ENCODE results near the gene MYO6. TPM values are rescaled to one million over a fixed set of nuclear protein-coding genes. Genes with fewer than 3 reads are reported as not detected.

The MYO6 gene
- total RNA-seq, 1 donor from 2014 or later, result 0.44 TPM

DNA sequence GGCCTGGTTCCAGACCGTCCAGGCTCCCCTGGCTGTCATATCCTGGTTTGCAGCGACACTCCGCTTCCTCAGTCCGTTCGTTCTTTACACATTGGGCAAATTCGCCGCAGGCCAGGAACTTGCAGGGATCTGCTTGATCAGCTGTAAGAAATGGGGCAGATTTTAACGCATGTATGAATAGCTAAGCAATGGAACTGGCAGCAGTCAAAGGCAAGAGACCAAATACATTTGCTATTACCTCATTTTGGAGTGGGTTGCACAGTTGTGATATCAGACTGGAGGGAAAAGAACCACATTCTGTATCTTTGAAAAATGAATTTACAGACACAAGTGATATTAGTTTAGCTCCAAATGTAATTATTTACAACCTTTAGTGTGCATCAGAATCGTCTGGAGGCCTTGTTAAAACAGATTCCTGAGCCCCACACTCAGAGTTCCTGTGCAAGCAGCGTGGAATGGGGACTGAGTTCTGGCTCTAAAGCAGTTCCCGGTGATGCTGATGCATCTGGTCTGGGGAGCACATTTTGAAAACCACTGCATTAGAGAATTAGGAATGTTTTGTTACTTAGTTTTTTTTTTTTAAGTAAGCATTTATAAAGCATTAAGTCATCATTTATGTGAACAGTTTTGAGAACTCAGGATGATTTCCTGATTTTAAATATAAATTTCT lies 182.1 kb downstream of the MYO6 start:
- no peaks in the 10 kb centered on the region for H3K9me3 Mint-ChIP-seq
- peaks cover 8% of the 10 kb centered on the region for H3K4me1 Mint-ChIP-seq
- intact Hi-C loops (cut with micrococcal nuclease), result no loop called here
- no peaks in the 10 kb centered on the region for H3K36me3 Mint-ChIP-seq (ENCODE audit: low read depth)
- H3K27ac Mint-ChIP-seq, result no peak overlapping the region
- CTCF ChIA-PET, result interaction anchor here (1.2 kb wide), 2 partner anchors 20 to 38 kb away, joined by 3 to 4 read pairs; no protein-coding TSS in a partner anchor
- H3K27me3 Mint-ChIP-seq, result peaks cover 15% of the 10 kb centered on the region
- ATAC-seq (ENCODE audit: low read depth) (no peak), DNase-seq (no peak)
- no peak overlapping the region for H3K4me3 Mint-ChIP-seq
- TF ChIP-seq, protein P1, sequence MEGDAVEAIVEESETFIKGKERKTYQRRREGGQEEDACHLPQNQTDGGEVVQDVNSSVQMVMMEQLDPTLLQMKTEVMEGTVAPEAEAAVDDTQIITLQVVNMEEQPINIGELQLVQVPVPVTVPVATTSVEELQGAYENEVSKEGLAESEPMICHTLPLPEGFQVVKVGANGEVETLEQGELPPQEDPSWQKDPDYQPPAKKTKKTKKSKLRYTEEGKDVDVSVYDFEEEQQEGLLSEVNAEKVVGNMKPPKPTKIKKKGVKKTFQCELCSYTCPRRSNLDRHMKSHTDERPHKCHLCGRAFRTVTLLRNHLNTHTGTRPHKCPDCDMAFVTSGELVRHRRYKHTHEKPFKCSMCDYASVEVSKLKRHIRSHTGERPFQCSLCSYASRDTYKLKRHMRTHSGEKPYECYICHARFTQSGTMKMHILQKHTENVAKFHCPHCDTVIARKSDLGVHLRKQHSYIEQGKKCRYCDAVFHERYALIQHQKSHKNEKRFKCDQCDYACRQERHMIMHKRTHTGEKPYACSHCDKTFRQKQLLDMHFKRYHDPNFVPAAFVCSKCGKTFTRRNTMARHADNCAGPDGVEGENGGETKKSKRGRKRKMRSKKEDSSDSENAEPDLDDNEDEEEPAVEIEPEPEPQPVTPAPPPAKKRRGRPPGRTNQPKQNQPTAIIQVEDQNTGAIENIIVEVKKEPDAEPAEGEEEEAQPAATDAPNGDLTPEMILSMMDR (IDR thresholded peaks at IDR 0.05), result no peak
- POLR2A ChIA-PET, result no interaction called here

DNA sequence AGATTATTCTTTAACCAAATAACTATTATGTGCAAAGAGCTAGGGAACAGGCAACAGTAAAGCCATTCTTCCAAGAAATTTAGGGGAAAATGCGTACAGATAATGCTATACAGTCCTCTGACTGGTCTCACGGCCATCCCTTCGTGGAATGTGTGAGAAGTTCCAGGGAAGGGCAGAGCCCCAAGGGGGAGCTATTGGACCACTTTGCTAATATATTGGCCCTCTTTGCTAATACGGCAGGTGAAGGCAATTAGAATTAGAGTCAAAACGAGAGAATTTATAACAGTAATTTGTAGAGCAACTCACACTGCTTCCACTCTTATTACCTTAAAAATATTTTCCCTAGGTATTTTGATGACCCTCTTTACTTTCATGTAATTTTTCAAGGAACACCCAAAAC lies 183.0 kb downstream of the MYO6 start:
- ChIA-PET POLR2A (no interaction called here), CTCF (interaction anchor here (1.2 kb wide), 2 partner anchors 19 to 39 kb away, joined by 3 to 4 read pairs; no protein-coding TSS in a partner anchor)
- TF ChIP-seq, protein P1 (IDR thresholded peaks at IDR 0.05), result no peak
- Mint-ChIP-seq H3K36me3 (ENCODE audit: low read depth) (no peaks in the 10 kb centered on the region), H3K4me3 (no peak overlapping the region), H3K4me1 (peaks cover 8% of the 10 kb centered on the region), H3K9me3 (no peaks in the 10 kb centered on the region), H3K27me3 (peaks cover 16% of the 10 kb centered on the region), H3K27ac (no peak overlapping the region)
- intact Hi-C loops (cut with micrococcal nuclease), result no loop called here
- DNase-seq (no peak), ATAC-seq (ENCODE audit: low read depth) (no peak)

DNA sequence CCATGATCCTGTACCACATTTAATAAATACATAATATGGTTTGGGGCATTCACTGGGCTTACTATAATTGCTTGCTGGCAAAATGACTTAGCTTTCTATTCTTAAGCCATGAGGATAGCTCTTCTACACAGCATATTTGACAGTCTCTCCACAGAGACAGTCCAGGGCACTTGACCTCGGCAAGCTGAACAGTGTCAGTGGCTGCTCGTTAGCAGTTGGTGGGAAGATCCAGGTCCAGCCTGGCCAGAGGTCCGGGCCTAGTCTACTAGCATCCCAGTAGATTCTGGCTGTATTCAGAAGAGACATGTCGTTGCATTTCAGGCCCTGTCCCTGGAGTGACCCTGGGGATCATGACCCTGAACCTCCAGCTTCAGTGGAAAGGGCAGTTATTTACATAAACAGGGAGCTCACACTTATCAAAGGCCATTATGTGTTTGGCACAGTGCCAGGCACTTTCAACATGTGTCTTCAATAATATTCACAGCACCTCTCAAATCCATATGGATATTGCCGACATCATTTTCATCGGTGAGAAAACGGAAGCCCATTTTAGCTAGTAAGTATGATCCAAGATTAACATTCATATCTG lies 184.4 kb downstream of the MYO6 start:
- CTCF ChIA-PET, result interaction anchor here (1.5 kb wide), 1 partner anchor 1524 kb away, joined by 6 read pairs; no protein-coding TSS in a partner anchor
- H3K9me3 Mint-ChIP-seq, result no peaks in the 10 kb centered on the region

DNA sequence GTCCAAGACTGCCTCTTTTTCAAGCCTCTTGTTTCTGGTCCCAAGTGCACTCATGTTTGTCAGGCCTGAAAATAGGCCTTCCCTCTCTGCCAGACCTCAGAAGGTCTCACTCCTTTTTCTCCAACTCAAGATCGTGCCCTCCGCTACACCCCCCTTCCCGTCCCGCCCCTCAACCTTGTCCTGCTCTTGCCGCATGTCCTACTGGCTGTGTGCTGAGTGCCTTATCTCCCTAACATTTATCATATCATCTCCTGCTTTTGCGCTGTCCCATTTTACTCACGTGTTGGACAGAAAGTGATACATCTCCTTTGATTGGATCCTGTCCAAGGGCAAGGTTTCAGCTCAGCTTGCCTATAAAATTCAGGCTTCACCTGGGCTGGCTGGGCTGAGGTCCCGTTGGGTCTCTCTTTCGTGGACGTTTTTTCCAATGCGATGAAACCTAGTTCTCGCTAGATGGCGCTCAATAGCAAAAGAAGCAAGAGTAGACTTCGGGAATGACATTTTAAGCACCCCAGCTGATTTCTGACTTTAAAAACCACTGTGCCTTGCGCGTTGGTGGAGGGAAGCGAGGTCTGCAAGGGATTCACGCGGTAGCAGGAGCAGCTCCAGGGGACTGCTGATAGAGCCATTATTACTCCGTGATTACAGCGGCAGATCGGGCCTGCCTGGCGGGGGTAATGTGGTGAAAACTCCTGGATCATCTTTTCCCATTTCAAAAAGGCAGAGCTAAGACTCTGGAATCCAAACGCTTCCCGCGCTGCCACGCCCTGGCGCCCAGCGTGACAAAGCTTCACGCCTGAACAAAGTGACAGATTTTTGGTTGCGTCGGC lies 185.8 kb downstream of the MYO6 start:
- intact Hi-C loops (cut with micrococcal nuclease), result loop anchor here (1.0 kb wide), 1 partner anchor 1522 kb away; no protein-coding TSS in a partner anchor
- Mint-ChIP-seq H3K27ac (no peak overlapping the region), H3K27me3 (peaks cover 16% of the 10 kb centered on the region), H3K9me3 (no peaks in the 10 kb centered on the region), H3K36me3 (ENCODE audit: low read depth) (no peaks in the 10 kb centered on the region), H3K4me3 (peak overlapping the region; percentile 74), H3K4me1 (peaks cover 8% of the 10 kb centered on the region)
- DNase-seq, result no peak
- ATAC-seq (ENCODE audit: low read depth), result peak; percentile 37
- TF ChIP-seq, protein P1 (IDR thresholded peaks at IDR 0.05), result peak; percentile 59
- POLR2A ChIA-PET, result no interaction called here
- CTCF ChIA-PET, result interaction anchor here (0.8 to 1.5 kb wide), 3 partner anchors 11 to 1523 kb away, joined by 3 to 6 read pairs (median 3); no protein-coding TSS in a partner anchor

More for the DNA sequence above, 184.4 kb downstream of the MYO6 start:
- intact Hi-C loops (cut with micrococcal nuclease), result no loop called here
- DNase-seq (no peak), ATAC-seq (ENCODE audit: low read depth) (no peak)
- Mint-ChIP-seq H3K36me3 (ENCODE audit: low read depth) (no peaks in the 10 kb centered on the region), H3K4me3 (no peak overlapping the region), H3K27ac (no peak overlapping the region), H3K4me1 (peaks cover 8% of the 10 kb centered on the region), H3K27me3 (peaks cover 16% of the 10 kb centered on the region)
- POLR2A ChIA-PET, result no interaction called here
- TF ChIP-seq, protein P1 (IDR thresholded peaks at IDR 0.05), result no peak

DNA sequence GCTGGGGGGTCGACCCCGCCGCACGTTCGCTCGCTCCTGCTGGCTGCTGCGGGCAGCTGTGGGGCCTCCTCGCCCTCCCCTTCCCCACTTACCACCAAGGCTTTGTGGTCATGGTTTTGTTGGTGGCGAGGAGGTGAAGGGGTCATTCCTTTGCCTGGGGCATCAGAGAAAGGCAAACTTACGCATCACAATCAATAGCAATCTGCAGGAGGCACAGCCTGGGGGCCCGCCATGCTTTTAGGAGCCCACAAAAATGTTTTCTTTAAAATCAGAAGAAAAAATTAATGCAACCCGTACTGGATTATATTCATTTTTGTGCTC lies 186.4 kb downstream of the MYO6 start:
- no peaks in the 10 kb centered on the region for H3K36me3 Mint-ChIP-seq (ENCODE audit: low read depth)
- H3K27ac Mint-ChIP-seq, result no peak overlapping the region
- POLR2A ChIA-PET, result no interaction called here
- DNase-seq (no peak), ATAC-seq (ENCODE audit: low read depth) (no peak)
- H3K4me3 Mint-ChIP-seq, result no peak overlapping the region
- no peaks in the 10 kb centered on the region for H3K9me3 Mint-ChIP-seq
- peaks cover 16% of the 10 kb centered on the region for H3K27me3 Mint-ChIP-seq
- TF ChIP-seq, protein P1 (IDR thresholded peaks at IDR 0.05), result no peak
- intact Hi-C loops (cut with micrococcal nuclease), result loop anchor here (1.0 kb wide), 1 partner anchor 1522 kb away; no protein-coding TSS in a partner anchor
- H3K4me1 Mint-ChIP-seq, result peaks cover 8% of the 10 kb centered on the region
- CTCF ChIA-PET, result interaction anchor here (0.8 to 1.3 kb wide), 2 partner anchors 10 to 42 kb away, joined by 3 read pairs; no protein-coding TSS in a partner anchor

Measured in activated B cell treated with CpG ODN at 0.5 μM for 24 hours (primary cell).